HUES64 (cell line): ENCODE data around the gene PPP6R3.
"Not testable (repeated sequence)": the region's sequence is repeated elsewhere in the genome, so short reads cannot be mapped to it uniquely, and the experiment has no call there.

Experiments
- H3K27ac ChIP-seq: 2 replicates; pipeline ENCODE4 v1.7.0; 2013; ENCODE audit warnings: low read depth, low read length, inconsistent platforms
- H3K27me3 ChIP-seq: 2 replicates; pipeline ENCODE4 v1.6.1; 2013; ENCODE audit warnings: mild to moderate bottlenecking, low read length; ENCODE audit not compliant: insufficient read depth
- H3K36me3 ChIP-seq: 2 replicates; pipeline ENCODE4 v1.6.1; 2013; ENCODE audit warnings: mild to moderate bottlenecking, low read length; ENCODE audit not compliant: insufficient read depth
- H3K4me1 ChIP-seq: 2 replicates; pipeline ENCODE4 v1.6.1; 2013; ENCODE audit warnings: mild to moderate bottlenecking, low read length, moderate library complexity; ENCODE audit not compliant: insufficient read depth
- H3K4me3 ChIP-seq: 2 replicates; pipeline ENCODE4 v1.5.1; 2013; ENCODE audit warnings: mild to moderate bottlenecking, low read length, moderate library complexity
- H3K9ac ChIP-seq: 2 replicates; pipeline ENCODE4 v1.6.1; 2013; ENCODE audit warnings: mild to moderate bottlenecking, low read depth, low read length
- H3K9me3 ChIP-seq: 2 replicates; pipeline ENCODE4 v1.6.1; 2013; ENCODE audit warnings: low read depth, low read length; ENCODE audit not compliant: insufficient read depth
- WGBS: fragments of 150-250, 120-280 bp; methylation state at CpG from one replicate; pipeline ENCODE4 v1.1.7; 2013; ENCODE audit warnings: missing lambda C conversion rate; 5-methylcytosine and 5-hydroxymethylcytosine counted together

The PPP6R3 gene

DNA sequence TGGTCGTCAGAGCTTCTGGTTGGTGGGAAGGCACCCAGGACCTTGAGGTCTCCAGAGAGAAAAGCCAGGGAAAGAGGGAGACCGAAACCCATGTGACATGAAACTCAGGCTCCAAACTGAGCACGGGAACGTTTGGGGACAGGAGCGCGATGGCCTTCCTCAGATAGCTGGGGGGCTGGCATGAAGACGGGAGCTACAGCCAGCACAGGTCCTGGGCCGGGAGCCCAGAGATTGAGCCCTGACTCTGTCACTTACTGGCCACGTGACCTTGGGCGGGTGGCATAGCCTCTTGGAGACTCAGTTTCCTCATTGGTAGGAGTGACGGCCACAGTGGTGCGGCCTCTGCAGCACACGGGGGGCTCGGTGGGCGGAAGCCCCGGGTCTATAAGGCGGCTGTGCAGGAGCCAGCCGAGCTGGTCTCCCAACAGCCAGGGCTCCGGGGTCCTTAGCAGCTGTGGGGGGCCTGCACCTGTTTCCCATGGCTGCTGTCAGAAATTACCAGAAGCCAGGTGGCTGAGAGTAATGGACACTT lies 36.4 kb upstream of the PPP6R3 start:
- Histone ChIP-seq H3K4me3 (no peak overlapping the region), H3K27ac (no peak overlapping the region), H3K9ac (no peak overlapping the region), H3K27me3 (no peaks in the 10 kb centered on the region), H3K9me3 (peaks cover 1% of the 10 kb centered on the region; the same call in 1 of the 2 replicates), H3K4me1 (no peaks in the 10 kb centered on the region), H3K36me3 (peaks cover 25% of the 10 kb centered on the region)
- 95% methylated on average over 19 of the region's 19 CpGs for WGBS

DNA sequence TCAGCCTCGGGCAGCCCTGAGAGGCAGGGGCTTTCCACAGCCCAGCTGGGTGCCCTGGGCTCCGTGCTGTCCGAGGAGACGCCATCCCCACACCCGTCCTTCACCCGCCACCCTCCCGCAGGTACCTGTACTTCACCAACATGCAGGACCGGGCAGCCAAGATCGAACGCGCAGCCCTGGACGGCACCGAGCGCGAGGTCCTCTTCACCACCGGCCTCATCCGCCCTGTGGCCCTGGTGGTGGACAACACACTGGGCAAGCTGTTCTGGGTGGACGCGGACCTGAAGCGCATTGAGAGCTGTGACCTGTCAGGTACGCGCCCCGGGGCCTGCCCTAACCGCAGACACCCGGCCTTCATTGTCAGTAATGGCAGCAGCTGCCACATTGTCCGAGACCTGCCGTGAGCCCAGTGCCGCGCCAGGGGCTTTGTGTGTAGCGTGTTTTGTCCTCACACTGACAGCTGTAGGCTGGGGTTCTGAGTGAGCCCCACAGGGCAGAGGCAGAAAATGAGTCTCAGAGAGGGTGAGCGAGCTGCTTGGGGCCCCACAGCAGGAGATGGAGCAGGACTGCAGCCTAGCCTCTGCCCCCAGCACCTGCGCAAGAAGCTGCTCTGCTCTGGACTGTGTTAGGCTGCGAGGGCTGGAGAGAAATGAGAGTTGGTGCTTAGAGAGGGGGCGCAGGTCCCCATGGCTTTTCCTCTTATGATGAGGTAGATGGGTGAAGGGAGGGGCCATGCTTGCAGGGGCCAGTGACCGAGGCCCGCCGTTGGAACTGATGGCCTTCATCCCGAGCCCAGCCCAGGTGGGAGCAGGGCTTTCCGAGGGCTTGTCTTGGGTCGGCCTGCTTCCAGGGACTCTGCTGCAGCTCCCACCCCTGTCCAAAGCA lies 35.3 kb upstream of the PPP6R3 start:
- no peak overlapping the region for H3K9ac ChIP-seq
- 96% methylated on average over 40 of the region's 40 CpGs for WGBS
- peaks cover 8% of the 10 kb centered on the region for H3K9me3 ChIP-seq

DNA sequence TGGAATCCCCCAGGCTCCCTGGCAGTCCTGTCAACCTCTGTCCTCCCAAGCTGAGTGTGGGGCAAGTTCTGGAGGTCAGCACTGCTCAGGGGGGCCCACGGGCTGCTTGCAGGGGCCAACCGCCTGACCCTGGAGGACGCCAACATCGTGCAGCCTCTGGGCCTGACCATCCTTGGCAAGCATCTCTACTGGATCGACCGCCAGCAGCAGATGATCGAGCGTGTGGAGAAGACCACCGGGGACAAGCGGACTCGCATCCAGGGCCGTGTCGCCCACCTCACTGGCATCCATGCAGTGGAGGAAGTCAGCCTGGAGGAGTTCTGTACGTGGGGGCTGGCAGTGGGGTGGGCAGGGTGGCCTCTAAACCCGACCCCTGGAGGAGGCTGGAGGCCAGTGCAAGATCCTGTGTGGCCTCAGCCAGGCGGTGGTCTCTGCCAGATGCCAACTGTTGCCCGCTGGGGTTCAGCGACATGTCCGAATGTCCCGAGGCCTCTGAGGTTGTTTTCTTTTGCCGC lies 34.6 kb upstream of the PPP6R3 start:
- no peak overlapping the region for H3K9ac ChIP-seq
- no peaks in the 10 kb centered on the region for H3K4me1 ChIP-seq
- H3K9me3 ChIP-seq: peaks cover 8% of the 10 kb centered on the region
- peaks cover 38% of the 10 kb centered on the region for H3K36me3 ChIP-seq
- no peak overlapping the region for H3K4me3 ChIP-seq
- 96% methylated on average over 21 of the region's 21 CpGs for WGBS
- H3K27me3 ChIP-seq: no peaks in the 10 kb centered on the region
- no peak overlapping the region for H3K27ac ChIP-seq

More for the DNA sequence above, 35.3 kb upstream of the PPP6R3 start:
- Histone ChIP-seq H3K27ac (no peak overlapping the region), H3K27me3 (no peaks in the 10 kb centered on the region), H3K4me3 (no peak overlapping the region), H3K36me3 (peaks cover 32% of the 10 kb centered on the region), H3K4me1 (no peaks in the 10 kb centered on the region)

DNA sequence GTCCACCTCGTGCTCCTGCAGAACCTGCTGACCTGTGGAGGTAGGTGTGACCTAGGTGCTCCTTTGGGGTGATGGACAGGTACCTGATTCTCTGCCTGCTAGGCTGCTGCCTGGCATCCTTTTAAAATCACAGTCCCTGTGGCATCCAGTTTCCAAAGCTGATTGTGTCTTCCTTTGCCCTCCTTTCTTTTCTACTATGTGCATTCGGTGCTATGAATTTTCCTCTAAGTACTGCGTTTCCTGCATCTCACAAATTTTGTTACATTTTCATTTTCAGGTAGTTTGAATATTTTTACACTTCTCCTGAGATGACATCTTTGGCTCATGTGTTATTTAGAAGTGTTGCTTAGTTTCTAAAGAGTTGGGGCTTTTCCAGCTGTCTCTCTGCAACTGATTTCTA lies 30.9 kb upstream of the PPP6R3 start:
- H3K9ac ChIP-seq: no peak overlapping the region
- WGBS: 95% methylated on average over 3 of the region's 3 CpGs
- H3K4me1 ChIP-seq: no peaks in the 10 kb centered on the region
- H3K4me3 ChIP-seq: no peak overlapping the region
- peaks cover 8% of the 10 kb centered on the region for H3K9me3 ChIP-seq
- H3K36me3 ChIP-seq: peaks cover 57% of the 10 kb centered on the region
- H3K27ac ChIP-seq: no peak overlapping the region
- H3K27me3 ChIP-seq: no peaks in the 10 kb centered on the region

DNA sequence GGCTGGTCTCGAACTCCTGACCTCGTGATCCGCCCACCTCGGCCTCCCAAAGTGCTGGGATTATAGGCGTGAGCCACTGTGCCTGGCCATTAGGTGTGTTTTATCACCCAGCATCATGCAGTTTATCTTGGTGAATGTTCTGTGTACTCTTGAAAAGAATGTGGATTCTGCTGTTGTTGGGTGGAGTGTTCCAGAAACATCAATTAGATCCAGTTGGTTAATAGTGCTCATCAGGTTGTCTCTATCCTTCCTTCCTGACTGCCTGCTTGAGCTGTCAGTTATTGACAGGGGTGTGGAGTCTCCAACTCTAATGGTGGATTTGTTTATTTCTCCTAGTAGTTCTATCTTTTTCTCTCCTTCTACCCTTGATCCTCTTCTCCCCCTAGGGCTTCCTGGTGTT lies 30.2 kb upstream of the PPP6R3 start:
- Histone ChIP-seq H3K9ac (no peak overlapping the region), H3K4me3 (no peak overlapping the region), H3K27me3 (no peaks in the 10 kb centered on the region), H3K9me3 (peaks cover 8% of the 10 kb centered on the region), H3K4me1 (no peaks in the 10 kb centered on the region), H3K27ac (no peak overlapping the region), H3K36me3 (peaks cover 50% of the 10 kb centered on the region)
- WGBS: 98% methylated on average over 5 of the region's 5 CpGs

DNA sequence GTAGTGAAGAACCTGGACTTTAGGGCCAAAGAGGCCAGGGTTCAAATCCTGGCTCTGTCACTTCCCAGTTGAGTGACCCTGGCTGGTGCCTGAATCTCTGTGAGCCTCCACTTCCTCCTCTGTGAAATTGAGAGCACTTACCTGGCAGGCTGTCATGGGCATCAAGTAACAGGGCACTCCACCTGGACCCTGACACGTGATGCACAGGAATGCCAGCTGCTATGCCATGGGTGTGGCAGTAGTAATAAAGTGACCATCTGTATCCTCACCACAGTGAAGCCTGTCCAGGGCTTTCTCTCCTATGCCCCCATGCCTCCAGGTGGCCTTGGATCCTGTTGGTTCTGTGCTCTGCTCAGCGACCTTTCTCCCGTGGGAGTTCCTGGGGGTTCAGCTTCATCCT lies 29.8 kb upstream of the PPP6R3 start:
- H3K4me3 ChIP-seq: no peak overlapping the region
- no peak overlapping the region for H3K9ac ChIP-seq
- H3K36me3 ChIP-seq: peaks cover 48% of the 10 kb centered on the region
- H3K4me1 ChIP-seq: no peaks in the 10 kb centered on the region
- 90% methylated on average over 3 of the region's 3 CpGs for WGBS
- H3K27ac ChIP-seq: no peak overlapping the region
- no peaks in the 10 kb centered on the region for H3K27me3 ChIP-seq
- H3K9me3 ChIP-seq: peaks cover 8% of the 10 kb centered on the region

DNA sequence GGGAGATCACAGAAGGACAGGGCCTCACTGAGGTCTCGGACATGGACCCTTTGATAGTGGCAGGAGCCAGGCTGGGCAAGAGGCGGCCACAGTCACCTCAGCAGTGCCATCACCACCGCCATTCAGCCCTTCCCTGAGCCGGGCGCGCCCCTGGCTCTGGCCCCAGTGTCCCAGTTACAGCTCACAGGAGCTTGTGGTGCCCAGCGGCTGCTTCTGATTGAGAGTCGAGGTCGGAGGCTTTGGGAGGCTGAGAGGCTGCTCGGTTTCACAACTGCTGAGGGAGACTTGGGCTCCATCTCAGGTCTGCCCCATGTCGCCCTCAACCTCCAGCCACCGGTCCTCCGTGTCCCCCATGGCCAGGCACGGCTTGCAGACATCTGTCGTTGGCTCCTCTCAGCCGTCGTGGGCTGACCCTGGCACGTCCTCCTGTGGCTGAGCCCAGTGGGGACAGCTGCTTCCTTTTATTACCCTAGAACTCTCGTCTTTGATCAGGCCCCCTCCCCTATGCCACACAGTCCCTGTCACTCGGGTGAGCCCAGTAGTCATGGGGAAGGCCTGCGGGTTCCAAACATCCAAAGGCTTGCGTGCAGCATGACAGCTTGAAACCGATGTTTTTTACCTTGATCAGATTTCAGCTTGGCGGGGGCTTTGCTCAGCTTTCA lies 28.4 kb upstream of the PPP6R3 start:
- no peak overlapping the region for H3K4me3 ChIP-seq
- H3K9ac ChIP-seq: no peak overlapping the region
- H3K36me3 ChIP-seq: peaks cover 40% of the 10 kb centered on the region
- WGBS: 95% methylated on average over 24 of the region's 24 CpGs
- H3K4me1 ChIP-seq: no peaks in the 10 kb centered on the region
- H3K9me3 ChIP-seq: peaks cover 8% of the 10 kb centered on the region
- no peaks in the 10 kb centered on the region for H3K27me3 ChIP-seq
- no peak overlapping the region for H3K27ac ChIP-seq

DNA sequence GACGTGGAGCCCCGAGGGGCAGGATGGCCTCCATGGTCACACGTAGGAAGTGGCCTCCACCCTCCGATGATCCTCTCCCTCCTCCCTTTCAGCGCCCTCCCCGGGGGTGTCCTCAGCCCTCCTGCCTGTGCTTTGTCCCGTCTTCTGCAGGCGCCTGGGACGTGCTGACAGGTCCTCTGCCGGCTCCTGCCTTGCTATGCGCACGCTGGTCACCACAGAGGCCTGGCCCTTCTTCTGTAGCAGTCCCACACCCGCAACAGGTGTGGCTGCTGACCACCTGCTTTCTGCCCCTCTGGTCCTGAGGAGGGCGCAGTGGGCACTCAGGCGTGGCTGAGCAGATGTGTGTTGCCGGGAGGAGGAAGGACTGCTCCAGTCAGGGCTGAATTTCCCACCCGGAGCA lies 27.7 kb upstream of the PPP6R3 start:
- no peaks in the 10 kb centered on the region for H3K4me1 ChIP-seq
- no peaks in the 10 kb centered on the region for H3K27me3 ChIP-seq
- H3K4me3 ChIP-seq: no peak overlapping the region
- no peak overlapping the region for H3K9ac ChIP-seq
- WGBS: 92% methylated on average over 17 of the region's 17 CpGs
- H3K9me3 ChIP-seq: peaks cover 8% of the 10 kb centered on the region
- H3K36me3 ChIP-seq: peaks cover 39% of the 10 kb centered on the region
- H3K27ac ChIP-seq: no peak overlapping the region

DNA sequence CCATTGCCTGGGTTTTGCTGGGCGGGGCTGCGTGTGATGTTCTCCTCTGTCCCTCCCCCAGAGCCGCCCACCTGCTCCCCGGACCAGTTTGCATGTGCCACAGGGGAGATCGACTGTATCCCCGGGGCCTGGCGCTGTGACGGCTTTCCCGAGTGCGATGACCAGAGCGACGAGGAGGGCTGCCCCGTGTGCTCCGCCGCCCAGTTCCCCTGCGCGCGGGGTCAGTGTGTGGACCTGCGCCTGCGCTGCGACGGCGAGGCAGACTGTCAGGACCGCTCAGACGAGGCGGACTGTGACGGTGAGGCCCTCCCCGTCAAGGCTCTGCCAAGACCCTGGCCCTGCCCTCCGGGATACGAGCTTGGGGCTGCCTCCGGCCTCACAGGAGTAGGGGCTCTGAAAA lies 27.0 kb upstream of the PPP6R3 start:
- Histone ChIP-seq H3K9me3 (peaks cover 8% of the 10 kb centered on the region), H3K4me3 (no peak overlapping the region), H3K27me3 (no peaks in the 10 kb centered on the region), H3K27ac (no peak overlapping the region), H3K4me1 (no peaks in the 10 kb centered on the region), H3K9ac (no peak overlapping the region), H3K36me3 (peaks cover 36% of the 10 kb centered on the region)
- WGBS: 96% methylated on average over 31 of the region's 31 CpGs

DNA sequence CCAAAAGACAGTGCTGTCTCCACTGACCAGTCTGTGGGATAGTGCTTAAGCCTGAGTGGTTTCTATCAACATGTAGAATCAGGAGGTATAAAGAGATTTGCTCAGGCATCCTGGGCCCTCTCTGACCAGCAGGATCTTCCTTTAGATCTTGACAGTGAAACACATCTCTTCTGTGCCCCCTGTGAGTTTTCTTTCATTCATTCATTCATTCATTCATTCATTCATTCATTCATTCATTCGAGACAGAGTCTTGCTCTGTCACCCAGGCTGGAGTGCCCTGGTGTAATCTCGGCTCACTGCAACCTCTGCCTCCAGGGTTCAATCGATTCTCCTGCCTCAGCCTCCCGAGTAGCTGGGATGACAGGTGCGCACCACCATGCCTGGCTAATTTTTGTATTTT lies 26.4 kb upstream of the PPP6R3 start:
- not testable (repeated sequence) for H3K4me1 ChIP-seq

More for the DNA sequence above, 26.4 kb upstream of the PPP6R3 start:
- not testable (repeated sequence) for H3K9me3 ChIP-seq, H3K27me3 ChIP-seq, H3K4me3 ChIP-seq, H3K27ac ChIP-seq, H3K9ac ChIP-seq
- H3K36me3 ChIP-seq: peaks cover 38% of the 10 kb centered on the region
- WGBS: 90% methylated on average over 5 of the region's 5 CpGs
